Memory B cell (primary cell): ENCODE data around the gene SORCS2.

Experiments used
- ATAC-seq: fragments of 150-1000 bp; cut with Tn5 transposase; 2 replicates; pipeline ENCODE4 v1.10.0; 2021; ENCODE audit warnings: low read depth, mild to moderate bottlenecking, moderate library complexity
- DNase-seq, 2 donors: peaks; one replicate each; pipeline ENCODE4 v3.0.0; 2022; ENCODE audit warnings: low spot score in 2 of 2
- H3K27ac Mint-ChIP-seq: one replicate; pipeline ENCODE4 v1.8.0; 2022; ENCODE audit warnings: mild to moderate bottlenecking, moderate library complexity, mixed read lengths
- H3K27me3 Mint-ChIP-seq: one replicate; pipeline ENCODE4 v1.8.0; 2022; ENCODE audit warnings: mixed read lengths
- H3K36me3 Mint-ChIP-seq: one replicate; pipeline ENCODE4 v1.8.0; 2022; ENCODE audit warnings: mild to moderate bottlenecking, mixed read lengths
- H3K4me1 Mint-ChIP-seq: one replicate; pipeline ENCODE4 v1.8.0; 2022; ENCODE audit warnings: mixed read lengths
- H3K4me3 Mint-ChIP-seq: one replicate; pipeline ENCODE4 v1.8.0; 2022; ENCODE audit warnings: mild to moderate bottlenecking, moderate library complexity, mixed read lengths
- H3K9me3 Mint-ChIP-seq: one replicate; pipeline ENCODE4 v1.8.0; 2022; ENCODE audit warnings: mixed read lengths

Gene SORCS2

GRCh38 chr4:7330031-7330596 is 137.8 kb downstream of the SORCS2 start:
- Mint-ChIP-seq H3K27ac (no peak overlapping the region), H3K4me1 (no peaks in the 10 kb centered on the region), H3K36me3 (no peaks in the 10 kb centered on the region), H3K9me3 (no peaks in the 10 kb centered on the region), H3K27me3 (peaks cover 4% of the 10 kb centered on the region), H3K4me3 (no peak overlapping the region)
- ATAC-seq = no peak
- no peak for DNase-seq

GRCh38 chr4:7330811-7331681 is 138.7 kb downstream of the SORCS2 start:
- ATAC-seq (no peak), DNase-seq (no peak)
- Mint-ChIP-seq H3K9me3 (no peaks in the 10 kb centered on the region), H3K27me3 (peaks cover 2% of the 10 kb centered on the region), H3K4me1 (no peaks in the 10 kb centered on the region), H3K4me3 (no peak overlapping the region), H3K27ac (no peak overlapping the region), H3K36me3 (no peaks in the 10 kb centered on the region)

- no peaks in the 10 kb centered on the region for H3K9me3 Mint-ChIP-seq
- H3K4me1 Mint-ChIP-seq = no peaks in the 10 kb centered on the region
- H3K27me3 Mint-ChIP-seq = peaks cover 2% of the 10 kb centered on the region
- H3K36me3 Mint-ChIP-seq = no peaks in the 10 kb centered on the region
- no peak overlapping the region for H3K27ac Mint-ChIP-seq
- no peak for DNase-seq
- ATAC-seq = no peak
- H3K4me3 Mint-ChIP-seq = no peak overlapping the region
Measured at GRCh38 chr4:7331682-7332000, 139.3 kb downstream of the SORCS2 start.

GRCh38 chr4:7332216-7333023 is 140.1 kb downstream of the SORCS2 start:
- H3K4me1 Mint-ChIP-seq = no peaks in the 10 kb centered on the region
- ATAC-seq = no peak
- no peak overlapping the region for H3K4me3 Mint-ChIP-seq
- no peak for DNase-seq
- no peaks in the 10 kb centered on the region for H3K9me3 Mint-ChIP-seq
- H3K27me3 Mint-ChIP-seq = peaks cover 1% of the 10 kb centered on the region
- no peak overlapping the region for H3K27ac Mint-ChIP-seq
- no peaks in the 10 kb centered on the region for H3K36me3 Mint-ChIP-seq

GRCh38 chr4:7333024-7333780 is 140.9 kb downstream of the SORCS2 start:
- Mint-ChIP-seq H3K36me3 (no peaks in the 10 kb centered on the region), H3K27ac (no peak overlapping the region), H3K4me3 (no peak overlapping the region), H3K4me1 (no peaks in the 10 kb centered on the region), H3K27me3 (peaks cover 5% of the 10 kb centered on the region), H3K9me3 (peaks cover 4% of the 10 kb centered on the region)
- ATAC-seq (no peak), DNase-seq (no peak)

- Mint-ChIP-seq H3K4me3 (no peak overlapping the region), H3K4me1 (no peaks in the 10 kb centered on the region), H3K27me3 (peaks cover 6% of the 10 kb centered on the region), H3K9me3 (peaks cover 5% of the 10 kb centered on the region), H3K27ac (no peak overlapping the region), H3K36me3 (no peaks in the 10 kb centered on the region)
- ATAC-seq (no peak), DNase-seq (no peak)
Measured at GRCh38 chr4:7333801-7334421, 141.6 kb downstream of the SORCS2 start.

GRCh38 chr4:7334521-7335275 is 142.4 kb downstream of the SORCS2 start:
- no peaks in the 10 kb centered on the region for H3K4me1 Mint-ChIP-seq
- peaks cover 7% of the 10 kb centered on the region for H3K9me3 Mint-ChIP-seq
- H3K4me3 Mint-ChIP-seq = no peak overlapping the region
- DNase-seq (no peak), ATAC-seq (no peak)
- no peak overlapping the region for H3K27ac Mint-ChIP-seq
- peaks cover 6% of the 10 kb centered on the region for H3K27me3 Mint-ChIP-seq
- H3K36me3 Mint-ChIP-seq = no peaks in the 10 kb centered on the region

GRCh38 chr4:7335344-7336066 is 143.2 kb downstream of the SORCS2 start:
- DNase-seq = no peak
- H3K27me3 Mint-ChIP-seq = peaks cover 6% of the 10 kb centered on the region
- H3K9me3 Mint-ChIP-seq = peaks cover 7% of the 10 kb centered on the region
- no peak overlapping the region for H3K27ac Mint-ChIP-seq
- ATAC-seq = no peak
- H3K4me3 Mint-ChIP-seq = no peak overlapping the region
- no peaks in the 10 kb centered on the region for H3K36me3 Mint-ChIP-seq
- H3K4me1 Mint-ChIP-seq = no peaks in the 10 kb centered on the region

- H3K4me3 Mint-ChIP-seq = no peak overlapping the region
Measured at GRCh38 chr4:7336067-7336569, 143.8 kb downstream of the SORCS2 start.

GRCh38 chr4:7336732-7337131 is 144.4 kb downstream of the SORCS2 start:
- H3K9me3 Mint-ChIP-seq = peaks cover 11% of the 10 kb centered on the region
- no peaks in the 10 kb centered on the region for H3K4me1 Mint-ChIP-seq
- H3K27me3 Mint-ChIP-seq = peaks cover 6% of the 10 kb centered on the region
- H3K4me3 Mint-ChIP-seq = no peak overlapping the region
- no peaks in the 10 kb centered on the region for H3K36me3 Mint-ChIP-seq
- ATAC-seq (no peak), DNase-seq (no peak)
- H3K27ac Mint-ChIP-seq = no peak overlapping the region

More at GRCh38 chr4:7336067-7336569, 143.8 kb downstream of the SORCS2 start:
- ATAC-seq = no peak
- Mint-ChIP-seq H3K36me3 (no peaks in the 10 kb centered on the region), H3K9me3 (peaks cover 7% of the 10 kb centered on the region), H3K4me1 (no peaks in the 10 kb centered on the region), H3K27me3 (peaks cover 6% of the 10 kb centered on the region), H3K27ac (no peak overlapping the region)
- DNase-seq = no peak

GRCh38 chr4:7337196-7338058 is 145.1 kb downstream of the SORCS2 start:
- DNase-seq (no peak), ATAC-seq (no peak)
- Mint-ChIP-seq H3K27me3 (peaks cover 6% of the 10 kb centered on the region), H3K36me3 (peaks cover 1% of the 10 kb centered on the region), H3K27ac (no peak overlapping the region), H3K9me3 (peaks cover 12% of the 10 kb centered on the region), H3K4me1 (no peaks in the 10 kb centered on the region), H3K4me3 (no peak overlapping the region)

- H3K9me3 Mint-ChIP-seq = peaks cover 14% of the 10 kb centered on the region
- H3K27ac Mint-ChIP-seq = no peak overlapping the region
- DNase-seq = no peak
- H3K4me1 Mint-ChIP-seq = no peaks in the 10 kb centered on the region
- peaks cover 6% of the 10 kb centered on the region for H3K27me3 Mint-ChIP-seq
- no peak for ATAC-seq
- no peak overlapping the region for H3K4me3 Mint-ChIP-seq
- H3K36me3 Mint-ChIP-seq = peaks cover 1% of the 10 kb centered on the region
Measured at GRCh38 chr4:7338059-7338452, 145.7 kb downstream of the SORCS2 start.
